Smooth muscle cell (in vitro differentiated cells): ENCODE measurements around the gene MARK2. TPM values are rescaled to one million over a fixed set of nuclear protein-coding genes. Genes with fewer than 3 reads are reported as not detected.

Experiments used
- DNase-seq: peaks from one replicate; lab custom pipeline; 2025; ENCODE audit not compliant: unreplicated experiment; lab: John Stamatoyannopoulos, UW
- H2AFZ ChIP-seq: fragments of 200-600 bp; sonication (generic); 2 replicates; pipeline ENCODE4 v1.6.0; 2016; ENCODE audit warnings: antibody characterized with exemption, low read depth, mild to moderate bottlenecking
- H3F3A ChIP-seq: fragments of 200-600 bp; sonication (generic); 2 replicates; pipeline ENCODE4 v1.6.0; 2017; ENCODE audit warnings: antibody characterized with exemption, low read depth
- H3K27ac ChIP-seq: fragments of 200-600 bp; sonication (generic); 2 replicates; pipeline ENCODE4 v1.5.1; 2016; ENCODE audit warnings: low read depth, mild to moderate bottlenecking
- H3K27me3 ChIP-seq: fragments of 200-600 bp; sonication (generic); 2 replicates; pipeline ENCODE4 v1.6.1; 2016; ENCODE audit warnings: low read depth, mild to moderate bottlenecking
- H3K36me3 ChIP-seq: fragments of 200-600 bp; sonication (generic); 2 replicates; pipeline ENCODE4 v1.5.1; 2016; ENCODE audit warnings: low read depth
- H3K4me1 ChIP-seq: fragments of 200-600 bp; sonication (generic); 2 replicates; pipeline ENCODE4 v1.5.1; 2016; ENCODE audit warnings: low read depth
- H3K4me2 ChIP-seq: fragments of 200-600 bp; sonication (generic); 2 replicates; pipeline ENCODE4 v1.6.0; 2016; ENCODE audit warnings: mild to moderate bottlenecking
- H3K4me3 ChIP-seq: fragments of 200-600 bp; sonication (generic); 2 replicates; pipeline ENCODE4 v1.5.1; 2016; ENCODE audit warnings: mild to moderate bottlenecking
- H3K79me2 ChIP-seq: fragments of 200-600 bp; sonication (generic); 2 replicates; pipeline ENCODE4 v1.6.0; 2016; ENCODE audit warnings: low read depth, mild to moderate bottlenecking
- H3K9ac ChIP-seq: fragments of 200-600 bp; sonication (generic); 2 replicates; pipeline ENCODE4 v1.6.0; 2016; ENCODE audit warnings: low read depth
- H3K9me3 ChIP-seq: fragments of 200-600 bp; sonication (generic); replicated peaks from 2 replicates; pipeline ENCODE4 v1.5.1; 2016; ENCODE audit warnings: low read depth
- H4K20me1 ChIP-seq: fragments of 200-600 bp; sonication (generic); 2 replicates; pipeline ENCODE4 v1.6.0; 2016; ENCODE audit warnings: low read depth
- WGBS: methylation state at CpG from one replicate; pipeline ENCODE4 v1.1.7; 2016; ENCODE audit warnings: low lambda C conversion rate; 5-methylcytosine and 5-hydroxymethylcytosine counted together
- polyA plus RNA-seq: library from polyadenylated mRNA; unstranded; fragments of >200 nt; fragmentation: Nextera tagmentation; extraction: Ambion mirVana; gene quantifications from 2 replicates; pipeline ENCODE4 v1.2.1, GENCODE V29; 2016
- total RNA-seq: library from RNA; depleted of rRNA; stranded (reverse); fragments of >200 nt; gene quantifications from 2 replicates; pipeline ENCODE4 v1.2.3, GENCODE V29; 2014
- TF ChIP-seq, protein P1 (sequence below): fragments of 200-600 bp; sonication (generic); IDR thresholded peaks from 2 replicates; pipeline ENCODE4 v1.5.1; 2017; ENCODE audit warnings: borderline replicate concordance, mild to moderate bottlenecking, antibody characterized with exemption; ENCODE audit not compliant: insufficient read depth, poor library complexity, severe bottlenecking

Gene MARK2
- total and polyA plus RNA-seq, 2 experiments from 2014 or later, result 14.2 to 23.3 TPM

DNA sequence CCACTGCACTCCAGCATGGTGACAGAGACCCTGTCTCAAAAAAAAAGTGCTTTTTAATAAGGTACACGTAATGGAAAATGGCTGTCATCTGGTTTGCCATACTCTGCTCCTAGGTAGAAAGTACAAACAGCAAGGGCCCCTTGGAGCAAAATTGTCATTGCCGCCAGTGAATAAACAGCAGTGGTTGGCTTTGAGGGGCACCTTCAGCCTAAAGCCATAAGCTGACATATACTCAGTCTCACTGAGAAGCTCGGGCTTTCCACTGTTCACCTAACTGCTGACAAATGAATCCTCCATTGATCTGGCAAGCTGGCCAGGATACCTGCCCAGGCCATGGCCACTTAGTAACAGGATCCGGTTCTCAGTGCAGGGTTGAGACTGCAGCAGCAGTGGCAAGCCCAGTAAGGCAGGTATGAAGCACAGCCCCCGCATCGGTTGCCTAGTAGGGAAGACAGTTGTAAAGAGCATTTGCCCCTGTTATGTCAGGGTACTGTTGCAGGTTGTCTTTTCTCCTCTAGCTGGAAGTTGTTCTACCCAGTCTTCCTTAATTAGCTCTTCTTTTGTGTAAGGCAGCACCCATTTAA, 38.8 kb downstream of the MARK2 start:
- WGBS, result 93% methylated on average over 6 of the region's 6 CpGs
- Histone ChIP-seq H3K4me2 (no peak overlapping the region), H3K36me3 (no peaks in the 10 kb centered on the region), H3F3A (no peaks in the 10 kb centered on the region), H3K27me3 (no peaks in the 10 kb centered on the region), H3K79me2 (peaks cover 96% of the 10 kb centered on the region), H4K20me1 (peaks cover 100% of the 10 kb centered on the region), H3K9me3 (no peaks in the 10 kb centered on the region), H3K4me1 (peaks cover 13% of the 10 kb centered on the region), H3K27ac (no peak overlapping the region), H2AFZ (no peak overlapping the region), H3K9ac (no peak overlapping the region), H3K4me3 (no peak overlapping the region)
- DNase-seq, result no peak
- TF ChIP-seq, protein P1, sequence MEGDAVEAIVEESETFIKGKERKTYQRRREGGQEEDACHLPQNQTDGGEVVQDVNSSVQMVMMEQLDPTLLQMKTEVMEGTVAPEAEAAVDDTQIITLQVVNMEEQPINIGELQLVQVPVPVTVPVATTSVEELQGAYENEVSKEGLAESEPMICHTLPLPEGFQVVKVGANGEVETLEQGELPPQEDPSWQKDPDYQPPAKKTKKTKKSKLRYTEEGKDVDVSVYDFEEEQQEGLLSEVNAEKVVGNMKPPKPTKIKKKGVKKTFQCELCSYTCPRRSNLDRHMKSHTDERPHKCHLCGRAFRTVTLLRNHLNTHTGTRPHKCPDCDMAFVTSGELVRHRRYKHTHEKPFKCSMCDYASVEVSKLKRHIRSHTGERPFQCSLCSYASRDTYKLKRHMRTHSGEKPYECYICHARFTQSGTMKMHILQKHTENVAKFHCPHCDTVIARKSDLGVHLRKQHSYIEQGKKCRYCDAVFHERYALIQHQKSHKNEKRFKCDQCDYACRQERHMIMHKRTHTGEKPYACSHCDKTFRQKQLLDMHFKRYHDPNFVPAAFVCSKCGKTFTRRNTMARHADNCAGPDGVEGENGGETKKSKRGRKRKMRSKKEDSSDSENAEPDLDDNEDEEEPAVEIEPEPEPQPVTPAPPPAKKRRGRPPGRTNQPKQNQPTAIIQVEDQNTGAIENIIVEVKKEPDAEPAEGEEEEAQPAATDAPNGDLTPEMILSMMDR, result no peak

DNA sequence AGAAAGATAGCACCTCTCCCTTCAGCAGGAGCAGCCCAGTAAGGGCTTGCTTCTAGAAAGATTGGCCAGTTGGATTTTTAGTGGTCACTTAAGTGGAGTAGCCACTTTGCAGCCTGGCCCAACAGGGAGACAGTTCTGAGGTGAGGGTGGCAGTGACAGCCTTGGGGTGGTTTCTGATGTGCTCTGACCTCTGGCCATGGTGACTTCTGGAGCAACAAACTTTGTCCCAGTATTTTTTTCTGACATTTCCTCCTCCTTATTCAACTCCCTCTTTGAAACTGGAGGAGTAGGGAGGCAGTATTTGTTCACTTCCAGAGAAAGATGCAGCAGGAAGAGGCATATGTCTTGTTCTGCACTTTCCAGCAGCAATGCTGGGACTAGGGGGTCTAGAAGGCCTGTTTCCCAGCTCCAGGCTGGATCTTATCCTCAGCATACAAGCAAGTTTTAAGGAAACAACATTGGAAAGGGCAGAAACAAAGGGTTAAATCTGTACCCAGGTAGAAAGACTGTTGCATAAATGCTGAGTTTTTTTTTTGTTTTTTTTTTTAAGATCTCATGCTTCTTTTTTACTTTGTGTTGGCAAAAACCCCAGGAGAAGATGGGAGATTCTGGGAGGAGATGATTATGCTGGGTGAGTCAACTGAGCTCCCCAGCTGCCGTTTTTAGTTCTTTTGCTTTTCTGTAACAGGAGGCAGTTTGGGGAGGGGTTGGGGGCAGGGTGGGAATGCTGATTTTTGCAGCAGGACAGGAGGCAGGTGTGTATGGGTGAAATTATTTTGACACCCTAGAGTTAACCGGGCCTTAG, 40.9 kb downstream of the MARK2 start:
- Histone ChIP-seq H3K9me3 (no peaks in the 10 kb centered on the region), H3F3A (no peaks in the 10 kb centered on the region), H3K4me2 (no peak overlapping the region), H2AFZ (no peak overlapping the region), H3K4me3 (no peak overlapping the region), H3K9ac (no peak overlapping the region), H3K27ac (no peak overlapping the region), H4K20me1 (peaks cover 100% of the 10 kb centered on the region), H3K79me2 (peaks cover 84% of the 10 kb centered on the region), H3K4me1 (peaks cover 13% of the 10 kb centered on the region), H3K36me3 (no peaks in the 10 kb centered on the region), H3K27me3 (no peaks in the 10 kb centered on the region)
- TF ChIP-seq, protein P1, result no peak
- DNase-seq, result no peak
- WGBS, result 43% methylated on average over 2 of the region's 2 CpGs

DNA sequence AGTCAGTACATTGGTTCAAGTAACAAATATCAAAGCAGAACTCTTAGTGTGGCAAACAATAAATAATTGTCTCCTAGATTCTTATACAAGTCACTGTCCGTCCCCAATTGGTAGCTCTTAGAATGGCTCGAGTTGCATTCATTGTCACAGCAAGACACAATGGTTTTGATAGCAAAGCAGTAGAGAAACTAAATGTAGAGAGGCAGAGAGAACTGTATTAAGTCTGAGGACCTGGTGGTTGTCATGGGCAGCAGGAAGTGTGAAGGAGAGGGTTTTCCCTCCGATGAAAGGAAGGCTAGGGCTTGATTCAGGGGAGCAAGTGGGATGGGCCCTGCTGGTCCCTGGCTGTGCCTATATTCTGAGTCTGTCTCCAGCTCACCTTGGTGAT, 41.5 kb downstream of the MARK2 start:
- Histone ChIP-seq H3K4me2 (no peak overlapping the region), H3K27me3 (no peaks in the 10 kb centered on the region), H3F3A (no peaks in the 10 kb centered on the region), H3K79me2 (peaks cover 84% of the 10 kb centered on the region), H3K27ac (no peak overlapping the region), H3K9ac (no peak overlapping the region), H2AFZ (no peak overlapping the region), H3K4me3 (no peak overlapping the region), H3K9me3 (no peaks in the 10 kb centered on the region), H3K36me3 (no peaks in the 10 kb centered on the region), H4K20me1 (peaks cover 100% of the 10 kb centered on the region), H3K4me1 (peaks cover 13% of the 10 kb centered on the region)
- no peak for DNase-seq
- TF ChIP-seq, protein P1, result no peak
- WGBS, result 81% methylated on average over 3 of the region's 3 CpGs
